Neuronal stem cell (in vitro differentiated cells): ENCODE results near the gene GDPD5.

Source experiments
- DNase-seq: peaks from one replicate; pipeline ENCODE4 v3.0.0-alpha.2; 2013; ENCODE audit warnings: low spot score
- H2AFZ ChIP-seq: one replicate; pipeline ENCODE4 v1.6.1; 2013; ENCODE audit warnings: mild to moderate bottlenecking, low read length, inconsistent platforms
- H2AK5ac ChIP-seq: 2 replicates; pipeline ENCODE4 v1.6.1; 2013; ENCODE audit warnings: low read depth, mild to moderate bottlenecking, inconsistent platforms, low read length, moderate library complexity, mixed read lengths
- H2BK120ac ChIP-seq: 2 replicates; pipeline ENCODE4 v1.6.1; 2013; ENCODE audit warnings: low read depth, mild to moderate bottlenecking, inconsistent platforms, low read length, moderate library complexity, mixed read lengths
- H2BK12ac ChIP-seq: one replicate; pipeline ENCODE4 v1.6.1; 2013; ENCODE audit warnings: low read length, inconsistent platforms
- H2BK15ac ChIP-seq: 2 replicates; pipeline ENCODE4 v1.6.1; 2013; ENCODE audit warnings: mild to moderate bottlenecking, low read length, inconsistent platforms, mixed read lengths
- H2BK5ac ChIP-seq: one replicate; pipeline ENCODE4 v1.6.1; 2013; ENCODE audit warnings: inconsistent platforms, mild to moderate bottlenecking, low read length, moderate library complexity
- H3K14ac ChIP-seq: one replicate; pipeline ENCODE4 v1.6.1; 2013; ENCODE audit warnings: low read length, inconsistent platforms
- H3K18ac ChIP-seq: 2 replicates; pipeline ENCODE4 v1.6.1; 2013; ENCODE audit warnings: low read length, inconsistent platforms
- H3K23ac ChIP-seq: 2 replicates; pipeline ENCODE4 v1.6.1; 2013; ENCODE audit warnings: low read depth, mild to moderate bottlenecking, mixed read lengths, low read length, inconsistent platforms; ENCODE audit not compliant: poor library complexity
- H3K27ac ChIP-seq: replicated peaks from 3 replicates; pipeline ENCODE4 v1.5.1; 2013; ENCODE audit warnings: low read length, inconsistent platforms
- H3K27me3 ChIP-seq, 3 experiments: 2 replicates each; pipeline ENCODE4 v1.6.1; 2013; ENCODE audit warnings: low read length in 3 of 3, mild to moderate bottlenecking in 2 of 3, inconsistent platforms in 1 of 3, low read depth in 1 of 3, mixed read lengths in 1 of 3, moderate library complexity in 1 of 3; ENCODE audit not compliant: control insufficient read depth in 3 of 3, insufficient read depth in 3 of 3
- H3K36me3 ChIP-seq, 2 donors: replicated peaks in 1 of 2; 2 replicates each; pipeline ENCODE4 v1.6.1; 2013; ENCODE audit warnings: low read length in 2 of 2; ENCODE audit not compliant: control insufficient read depth in 2 of 2, insufficient read depth in 2 of 2
- H3K4ac ChIP-seq: 2 replicates; pipeline ENCODE4 v1.6.1; 2013; ENCODE audit warnings: inconsistent platforms, mild to moderate bottlenecking, low read length, moderate library complexity
- H3K4me1 ChIP-seq, 2 donors: 1 replicate in 1 of 2; 2 replicates in 1 of 2; pipeline ENCODE4 v1.6.1; 2013; ENCODE audit warnings: low read length in 2 of 2, low read depth in 1 of 2; ENCODE audit not compliant: control insufficient read depth in 2 of 2, insufficient read depth in 1 of 2
- H3K4me2 ChIP-seq: one replicate; pipeline ENCODE4 v1.6.1; 2013; ENCODE audit warnings: mild to moderate bottlenecking, low read length, inconsistent platforms; ENCODE audit not compliant: insufficient read depth, poor library complexity, severe bottlenecking
- H3K4me3 ChIP-seq, 2 donors: 2 replicates each; pipeline ENCODE4 v1.5.1; 2013; ENCODE audit warnings: low read length in 2 of 2, mild to moderate bottlenecking in 2 of 2, inconsistent platforms in 1 of 2, moderate library complexity in 1 of 2
- H3K79me1 ChIP-seq: one replicate; pipeline ENCODE4 v1.6.1; 2013; ENCODE audit warnings: low read depth, mild to moderate bottlenecking, inconsistent platforms, low read length, moderate library complexity
- H3K9ac ChIP-seq: one replicate; pipeline ENCODE4 v1.6.1; 2013; ENCODE audit warnings: mild to moderate bottlenecking, low read depth, low read length, inconsistent platforms; ENCODE audit not compliant: poor library complexity
- H3K9me3 ChIP-seq, 2 donors: replicated peaks in 1 of 2; 2 replicates each; pipeline versions ENCODE3 to v1.6.1; 2013; ENCODE audit warnings: low read length in 2 of 2, mild to moderate bottlenecking in 2 of 2, inconsistent platforms in 1 of 2, low read depth in 1 of 2, mixed read lengths in 1 of 2, moderate library complexity in 1 of 2; ENCODE audit not compliant: control insufficient read depth in 2 of 2, insufficient read depth in 1 of 2
- H4K8ac ChIP-seq: one replicate; pipeline ENCODE4 v1.6.1; 2013; ENCODE audit warnings: low read depth, mild to moderate bottlenecking, inconsistent platforms, low read length, moderate library complexity
- H4K91ac ChIP-seq: one replicate; pipeline ENCODE4 v1.6.1; 2013; ENCODE audit warnings: low read length, low read depth, mild to moderate bottlenecking, inconsistent platforms; ENCODE audit not compliant: poor library complexity
- WGBS, 2 donors: extraction: QIAGEN DNeasy Blood & Tissue Kit; methylation state at CpG; one replicate each; pipeline ENCODE4 v1.1.7; 2013; ENCODE audit warnings: missing lambda C conversion rate in 2 of 2, mixed read lengths in 1 of 2; ENCODE audit not compliant: insufficient read length in 2 of 2, insufficient replicate concordance in 1 of 2; ENCODE audit errors: extremely low coverage in 2 of 2; 5-methylcytosine and 5-hydroxymethylcytosine counted together

The GDPD5 gene

DNA sequence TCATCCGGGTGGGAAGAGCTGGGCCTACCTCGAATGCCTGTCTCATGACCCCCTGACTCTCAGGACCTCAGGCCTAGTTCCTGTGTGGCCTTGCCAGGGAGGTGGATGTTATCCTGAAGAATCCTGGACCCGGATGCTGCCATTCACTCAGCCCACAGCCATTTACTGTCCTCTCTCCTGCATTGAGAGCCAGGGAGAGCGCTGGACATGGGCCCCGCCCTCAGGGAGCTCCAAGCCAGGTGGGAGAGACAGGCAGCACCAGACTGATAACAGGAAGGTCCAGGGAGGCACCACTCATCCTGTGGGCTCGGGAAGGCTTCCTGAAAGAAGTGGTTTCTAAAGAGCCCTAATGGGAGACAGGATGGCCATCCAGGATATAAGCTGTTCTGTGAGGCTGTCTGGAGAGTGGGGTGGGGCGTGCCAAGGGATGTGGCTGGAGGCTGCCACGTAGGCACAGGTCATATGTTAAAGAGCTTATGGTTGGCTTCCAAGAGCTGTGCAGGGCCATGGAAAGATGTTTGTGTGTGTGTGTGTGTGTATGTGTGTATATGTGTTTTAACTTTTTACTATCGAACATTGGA lies 44.9 kb upstream of the GDPD5 start:
- Histone ChIP-seq H2BK12ac (no peak overlapping the region), H3K9ac (no peak overlapping the region), H3K9me3 (no peaks in the 10 kb centered on the region), H4K8ac (no peak overlapping the region), H2BK15ac (no peak overlapping the region), H3K27ac (no peak overlapping the region), H2BK5ac (no peak overlapping the region), H3K4me3 (no peak overlapping the region), H2AFZ (no peak overlapping the region), H2AK5ac (no peak overlapping the region), H3K4me1 (peaks cover 4 to 7% of the 10 kb centered on the region in 2 donors), H3K27me3 (no peaks in the 10 kb centered on the region), H2BK120ac (no peak overlapping the region), H3K4ac (no peak overlapping the region), H3K4me2 (no peak overlapping the region), H3K18ac (no peak overlapping the region), H3K36me3 (peaks cover 74 to 98% of the 10 kb centered on the region in 2 donors), H3K14ac (no peak overlapping the region), H3K23ac (no peak overlapping the region), H4K91ac (no peak overlapping the region), H3K79me1 (peaks cover 10% of the 10 kb centered on the region)
- no CpG with 5 or more reads among the region's 9 CpGs for WGBS, 2 donors
- no peak for DNase-seq

DNA sequence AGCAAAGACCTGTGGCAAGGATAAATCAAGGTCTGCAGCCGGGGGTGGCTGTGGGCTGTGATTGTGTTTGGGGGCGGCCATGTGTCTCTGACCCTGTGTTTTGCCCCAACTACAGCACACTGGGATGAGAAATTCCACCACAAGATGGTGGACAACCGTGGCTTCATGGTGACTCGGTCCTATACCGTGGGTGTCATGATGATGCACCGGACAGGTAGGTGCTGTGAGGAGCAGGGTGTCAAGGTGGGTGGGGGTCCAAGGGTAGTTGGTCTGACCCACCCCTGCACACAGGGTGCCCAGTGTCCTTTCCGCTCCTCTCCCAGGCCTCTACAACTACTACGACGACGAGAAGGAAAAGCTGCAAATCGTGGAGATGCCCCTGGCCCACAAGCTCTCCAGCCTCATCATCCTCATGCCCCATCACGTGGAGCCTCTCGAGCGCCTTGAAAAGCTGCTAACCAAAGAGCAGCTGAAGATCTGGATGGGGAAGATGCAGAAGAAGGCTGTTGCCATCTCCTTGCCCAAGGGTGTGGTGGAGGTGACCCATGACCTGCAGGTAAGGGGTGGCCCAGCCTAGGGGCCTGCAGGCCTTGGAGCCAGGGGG lies 43.0 kb upstream of the GDPD5 start:
- Histone ChIP-seq H3K36me3 (peaks cover 66 to 100% of the 10 kb centered on the region in 2 donors), H2BK15ac (no peak overlapping the region), H3K4ac (no peak overlapping the region), H3K9me3 (no peaks in the 10 kb centered on the region), H3K4me2 (no peak overlapping the region), H3K27ac (no peak overlapping the region), H4K91ac (no peak overlapping the region), H4K8ac (no peak overlapping the region), H2AK5ac (no peak overlapping the region), H2AFZ (no peak overlapping the region), H2BK120ac (no peak overlapping the region), H3K4me3 (no peak overlapping the region), H3K18ac (no peak overlapping the region), H3K79me1 (peaks cover 10% of the 10 kb centered on the region), H3K23ac (peak overlapping the region; percentile 32), H3K4me1 (peaks cover 22 to 25% of the 10 kb centered on the region in 2 donors), H2BK12ac (no peak overlapping the region), H3K27me3 (no peaks in the 10 kb centered on the region), H3K9ac (peak overlapping the region; percentile 46), H3K14ac (no peak overlapping the region), H2BK5ac (no peak overlapping the region)
- no peak for DNase-seq
- no CpG with 5 or more reads among the region's 14 CpGs for WGBS, 2 donors

DNA sequence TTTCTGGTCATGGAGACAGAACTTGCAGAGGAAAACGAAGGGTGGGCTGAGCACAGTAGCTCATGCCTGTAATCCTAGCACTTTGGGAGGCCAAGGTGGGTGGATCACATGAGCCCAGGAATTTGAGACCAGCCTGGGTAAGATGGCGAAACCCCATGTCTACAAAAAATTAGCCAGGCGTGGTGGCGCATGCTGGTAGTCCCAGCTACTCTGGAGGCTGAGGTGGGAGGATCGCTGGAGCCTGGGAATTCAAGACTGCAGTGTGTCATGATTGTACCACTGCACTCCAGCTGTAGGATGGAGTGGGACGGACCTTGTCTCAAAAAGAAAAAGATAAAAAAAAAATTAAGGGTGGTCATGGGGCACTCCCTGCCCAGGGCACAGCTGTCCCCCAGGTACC lies 42.2 kb upstream of the GDPD5 start:
- Histone ChIP-seq H3K23ac (no peak overlapping the region), H3K36me3 (peaks cover 60 to 95% of the 10 kb centered on the region in 2 donors), H3K4me3 (no peak overlapping the region), H2BK12ac (no peak overlapping the region), H3K9me3 (no peaks in the 10 kb centered on the region), H2BK120ac (no peak overlapping the region), H2AK5ac (no peak overlapping the region), H3K18ac (peak overlapping the region; percentile 15), H4K8ac (no peak overlapping the region), H2AFZ (no peak overlapping the region), H3K9ac (no peak overlapping the region), H3K14ac (no peak overlapping the region), H3K79me1 (peaks cover 10% of the 10 kb centered on the region), H2BK15ac (no peak overlapping the region), H4K91ac (no peak overlapping the region), H3K4ac (no peak overlapping the region), H3K4me1 (peaks cover 25 to 26% of the 10 kb centered on the region in 2 donors), H3K27ac (no peak overlapping the region), H3K27me3 (no peaks in the 10 kb centered on the region), H3K4me2 (no peak overlapping the region), H2BK5ac (no peak overlapping the region)
- DNase-seq: no peak
- WGBS, 2 donors: no CpG with 5 or more reads among the region's 6 CpGs

DNA sequence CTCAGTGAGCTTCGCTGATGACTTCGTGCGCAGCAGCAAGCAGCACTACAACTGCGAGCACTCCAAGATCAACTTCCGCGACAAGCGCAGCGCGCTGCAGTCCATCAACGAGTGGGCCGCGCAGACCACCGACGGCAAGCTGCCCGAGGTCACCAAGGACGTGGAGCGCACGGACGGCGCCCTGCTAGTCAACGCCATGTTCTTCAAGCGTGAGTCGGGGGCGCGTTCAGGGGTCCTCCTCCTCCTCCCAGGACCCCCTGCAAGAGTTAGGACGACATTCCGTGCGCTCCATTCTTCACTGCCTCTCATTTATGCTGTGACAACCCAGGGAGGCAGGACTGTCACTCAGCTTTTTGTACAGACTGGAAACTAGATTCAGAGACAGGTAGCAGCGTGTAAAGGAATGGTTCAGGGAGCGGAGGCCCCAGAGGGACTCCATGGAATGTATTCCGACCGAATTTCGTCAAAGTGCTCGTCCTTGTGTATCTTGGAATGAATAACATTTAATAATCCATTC lies 41.1 kb upstream of the GDPD5 start:
- H3K4me3 ChIP-seq: no peak overlapping the region
- no peak for DNase-seq

More for the DNA sequence above, 41.1 kb upstream of the GDPD5 start:
- H2BK5ac ChIP-seq: no peak overlapping the region
- H3K4me2 ChIP-seq: no peak overlapping the region
- no peak overlapping the region for H3K14ac ChIP-seq
- peak overlapping the region; percentile 6 for H3K4ac ChIP-seq
- H4K8ac ChIP-seq: no peak overlapping the region
- H3K9ac ChIP-seq: peak overlapping the region; percentile 45
- H3K27me3 ChIP-seq: no peaks in the 10 kb centered on the region
- H2BK120ac ChIP-seq: no peak overlapping the region
- peak overlapping the region; percentile 79 for H3K18ac ChIP-seq
- H3K36me3 ChIP-seq: peaks cover 50 to 84% of the 10 kb centered on the region in 2 donors
- H3K9me3 ChIP-seq: no peaks in the 10 kb centered on the region
- H2BK12ac ChIP-seq: no peak overlapping the region
- no peak overlapping the region for H3K27ac ChIP-seq
- no peak overlapping the region for H4K91ac ChIP-seq
- H3K79me1 ChIP-seq: peaks cover 10% of the 10 kb centered on the region
- peak overlapping the region; percentile 72 for H2AK5ac ChIP-seq
- H2AFZ ChIP-seq: no peak overlapping the region
- no peak overlapping the region for H2BK15ac ChIP-seq
- peak overlapping the region; percentile 44 for H3K23ac ChIP-seq
- WGBS, 2 donors: no CpG with 5 or more reads among the region's 34 CpGs
- H3K4me1 ChIP-seq: peaks cover 25 to 26% of the 10 kb centered on the region in 2 donors
